Spleen (tissue), 11 donors: Measurements from ENCODE around the gene C10orf71. TPM values are rescaled to one million over a fixed set of nuclear protein-coding genes. Genes with fewer than 3 reads are reported as not detected.

Source experiments
- DNase-seq: peaks from one replicate; pipeline ENCODE4 v3.0.0-alpha.2; 2020
- H3K27ac ChIP-seq, 8 donors: fragments of 200-600 bp; sonication (generic) in 7 of 8; 1 replicate in 4 of 8; 2 replicates in 4 of 8; pipeline versions ENCODE4 v1.5.0 to v1.8.0; 2016 to 2021; ENCODE audit warnings: inconsistent platforms in 4 of 8, mild to moderate bottlenecking in 4 of 8, moderate library complexity in 1 of 8
- H3K27me3 ChIP-seq, 7 donors: fragments of 200-600 bp; sonication (generic) in 6 of 7; replicated peaks in 1 of 7; 1 replicate in 4 of 7; 2 replicates in 3 of 7; pipeline versions ENCODE4 v1.5.0 to v1.8.0; 2016 to 2021; ENCODE audit warnings: inconsistent platforms in 3 of 7, mild to moderate bottlenecking in 1 of 7
- H3K36me3 ChIP-seq, 6 donors: fragments of 200-600 bp; sonication (generic) in 5 of 6; 1 replicate in 4 of 6; 2 replicates in 2 of 6; pipeline versions ENCODE4 v1.5.0 to v1.8.0; 2016 to 2021; ENCODE audit warnings: inconsistent platforms in 2 of 6
- H3K4me1 ChIP-seq, 6 donors: fragments of 200-600 bp; sonication (generic) in 5 of 6; 1 replicate in 3 of 6; 2 replicates in 3 of 6; pipeline versions ENCODE4 v1.5.0 to v1.8.0; 2016 to 2021; ENCODE audit warnings: inconsistent platforms in 3 of 6
- H3K4me3 ChIP-seq, 8 donors: fragments of 200-600 bp; sonication (generic) in 7 of 8; 1 replicate in 4 of 8; 2 replicates in 4 of 8; pipeline versions ENCODE4 v1.5.0 to v1.8.0; 2016 to 2021; ENCODE audit warnings: inconsistent platforms in 4 of 8, mild to moderate bottlenecking in 4 of 8, moderate library complexity in 2 of 8
- H3K9me3 ChIP-seq, 8 donors: fragments of 200-600 bp; sonication (generic) in 7 of 8; 1 replicate in 4 of 8; 2 replicates in 4 of 8; pipeline versions ENCODE4 v1.5.0 to v1.8.0; 2016 to 2021; ENCODE audit warnings: inconsistent platforms in 4 of 8
- POLR2A ChIP-seq, 3 donors: fragments of 450-650 bp; IDR thresholded peaks; one replicate each; pipeline ENCODE4 v1.5.1; 2017; ENCODE audit warnings: antibody characterized with exemption in 3 of 3, mild to moderate bottlenecking in 1 of 3
- POLR2AphosphoS5 ChIP-seq, 3 donors: sonication (generic); formaldehyde crosslinking; IDR thresholded peaks; one replicate each; pipeline ENCODE4 v1.5.1; 2017; ENCODE audit warnings: antibody characterized with exemption in 3 of 3
- WGBS, 5 donors: extraction: QIAGEN DNeasy Blood & Tissue Kit in 3 of 5; methylation state at CpG; one replicate each; pipeline versions ENCODE4 v1.1.5 to v1.1.7; 2013 to 2018; 5-methylcytosine and 5-hydroxymethylcytosine counted together
- intact Hi-C: fragments of 100-400 bp; cut with DNase I; formaldehyde crosslinking; loops from one replicate; pipeline ENCODE4 v1.15.0; 2023; ENCODE audit warnings: low total_unique reads
- polyA plus RNA-seq, 3 donors: library from polyadenylated mRNA; stranded (reverse); fragments of 200-250 nt; gene quantifications; one replicate each; pipeline ENCODE4 v1.2.1, GENCODE V29; 2013
- total RNA-seq, 7 donors: library from RNA; depleted of rRNA in 3 of 7; stranded (reverse); fragments of >200 nt in 3 of 7; fragmentation: NEBNext Ultra II Directional in 4 of 7; extraction: Animal tissue kit (Norgen Biotek cat#: 25700) in 4 of 7; gene quantifications; one replicate each; pipeline versions ENCODE4 v1.1.0 to v1.2.1, GENCODE V29; 2016 to 2021
- TF ChIP-seq, protein P1 (sequence below), 11 experiments: fragments of 200-600 bp in 7 of 11; fragments of 450-650 bp in 4 of 11; sonication (generic) in 4 of 11; IDR thresholded peaks in 8 of 11; conservative IDR thresholded peaks in 3 of 11; 1 replicate in 7 of 11; 2 replicates in 4 of 11; pipeline versions ENCODE4 v1.4.0 to v1.8.0; 2016 to 2021; ENCODE audit warnings: antibody characterized with exemption in 11 of 11, inconsistent platforms in 4 of 11, mild to moderate bottlenecking in 1 of 11
- donor health status: healthy with polysubstance abuse.
- donor health status: DM: no; HTN: no; CAD: no; lungs with moderate emphysema.
- donor health status: DM: no; HTN: no; CAD: no.
- donor health status: Bipolar disorder and iron deficiency.
- donor health status: healthy.
- donor health status: DM: no; HTN: no; CAD: no.
- donor health status: DM: yes; HTN: yes; CAD: no.

C10orf71 gene
- total and polyA plus RNA-seq, 10 donors, result not detected

DNA sequence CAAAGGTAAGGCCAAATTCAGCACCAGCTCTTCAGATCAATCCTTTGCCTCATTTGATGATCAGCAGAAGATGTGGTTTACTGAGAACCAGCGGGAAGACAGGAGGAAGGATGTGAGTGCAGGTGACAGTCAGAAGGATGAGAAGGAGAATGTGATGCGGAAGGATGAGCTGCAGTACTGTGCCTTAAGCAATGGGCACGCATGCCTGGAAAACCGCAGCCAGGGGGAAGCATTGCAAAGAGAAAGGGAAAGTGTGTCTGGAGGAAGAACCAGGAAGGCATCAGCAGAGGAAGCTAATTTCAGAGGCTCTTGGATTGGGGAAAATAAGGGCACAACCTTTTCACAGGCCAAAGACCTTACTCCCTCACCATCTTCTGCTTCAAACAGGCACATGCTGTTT is 25.7 kb downstream of the C10orf71 start:
- 46 to 83% (median 67%) methylated on average over 4 of the region's 4 CpGs for WGBS, 5 donors
- H3K4me1 ChIP-seq, result peaks cover 0 to 12% (median 0%) of the 10 kb centered on the region in 6 donors
- no peak overlapping the region for H3K4me3 ChIP-seq
- H3K36me3 ChIP-seq, result no peaks in the 10 kb centered on the region
- H3K27me3 ChIP-seq, result peaks cover 0 to 18% (median 0%) of the 10 kb centered on the region in 7 donors
- TF ChIP-seq POLR2A (IDR thresholded peaks at IDR 0.05), result no peak
- TF ChIP-seq, protein P1, sequence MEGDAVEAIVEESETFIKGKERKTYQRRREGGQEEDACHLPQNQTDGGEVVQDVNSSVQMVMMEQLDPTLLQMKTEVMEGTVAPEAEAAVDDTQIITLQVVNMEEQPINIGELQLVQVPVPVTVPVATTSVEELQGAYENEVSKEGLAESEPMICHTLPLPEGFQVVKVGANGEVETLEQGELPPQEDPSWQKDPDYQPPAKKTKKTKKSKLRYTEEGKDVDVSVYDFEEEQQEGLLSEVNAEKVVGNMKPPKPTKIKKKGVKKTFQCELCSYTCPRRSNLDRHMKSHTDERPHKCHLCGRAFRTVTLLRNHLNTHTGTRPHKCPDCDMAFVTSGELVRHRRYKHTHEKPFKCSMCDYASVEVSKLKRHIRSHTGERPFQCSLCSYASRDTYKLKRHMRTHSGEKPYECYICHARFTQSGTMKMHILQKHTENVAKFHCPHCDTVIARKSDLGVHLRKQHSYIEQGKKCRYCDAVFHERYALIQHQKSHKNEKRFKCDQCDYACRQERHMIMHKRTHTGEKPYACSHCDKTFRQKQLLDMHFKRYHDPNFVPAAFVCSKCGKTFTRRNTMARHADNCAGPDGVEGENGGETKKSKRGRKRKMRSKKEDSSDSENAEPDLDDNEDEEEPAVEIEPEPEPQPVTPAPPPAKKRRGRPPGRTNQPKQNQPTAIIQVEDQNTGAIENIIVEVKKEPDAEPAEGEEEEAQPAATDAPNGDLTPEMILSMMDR (IDR thresholded peaks at IDR 0.05 in 8 of 11, conservative IDR thresholded peaks at IDR 0.05 in 3 of 11), result peak in 2 of 11 experiments; percentile 11 to 17
- no peak for TF ChIP-seq POLR2AphosphoS5 (IDR thresholded peaks at IDR 0.05)
- no peak overlapping the region for H3K27ac ChIP-seq
- no peaks in the 10 kb centered on the region for H3K9me3 ChIP-seq
- intact Hi-C loops, result no loop called here
- no peak for DNase-seq

DNA sequence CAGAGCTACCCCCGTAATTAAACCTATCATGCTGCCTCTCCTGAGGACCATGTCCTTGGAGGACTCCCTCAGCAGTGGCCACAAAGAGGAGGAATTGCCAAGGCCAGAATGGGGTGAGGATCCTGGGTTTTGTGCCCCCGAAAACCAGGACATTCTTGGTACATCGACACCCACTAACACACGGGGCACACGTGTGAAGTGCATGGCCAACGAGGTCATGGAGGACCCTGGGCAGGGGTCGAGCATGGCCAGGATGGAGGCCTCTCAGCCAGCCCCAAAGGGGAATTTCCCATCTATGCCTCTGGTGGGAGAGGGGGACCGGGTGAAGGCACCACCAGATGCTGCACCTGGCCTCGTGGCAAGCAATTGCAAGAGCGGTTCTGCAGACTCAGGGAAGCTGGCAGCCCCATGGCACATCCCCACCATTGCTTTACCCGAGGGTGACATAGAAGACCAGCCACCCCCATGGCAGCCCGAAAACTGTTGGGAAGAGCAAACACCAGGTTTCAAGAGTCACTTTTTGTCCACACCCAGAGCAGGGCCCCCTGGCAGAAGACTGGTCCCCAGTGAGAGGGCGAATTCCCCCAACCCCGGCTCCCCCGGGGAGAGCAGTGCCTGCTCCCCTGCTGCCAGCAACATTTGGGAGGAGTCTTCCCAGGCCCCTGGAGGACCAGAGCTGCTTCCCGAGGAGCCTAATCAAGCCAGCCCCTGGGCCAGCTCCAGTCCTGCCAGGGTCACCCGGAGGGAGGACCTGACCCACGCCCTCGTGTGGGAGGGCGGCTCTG is 26.4 kb downstream of the C10orf71 start:
- Histone ChIP-seq H3K36me3 (no peaks in the 10 kb centered on the region), H3K27me3 (peaks cover 0 to 22% (median 0%) of the 10 kb centered on the region in 7 donors), H3K4me3 (no peak overlapping the region), H3K9me3 (no peaks in the 10 kb centered on the region), H3K4me1 (peaks cover 0 to 8% (median 0%) of the 10 kb centered on the region in 6 donors), H3K27ac (no peak overlapping the region)
- intact Hi-C loops, result no loop called here
- no peak for TF ChIP-seq POLR2A (IDR thresholded peaks at IDR 0.05)
- TF ChIP-seq, protein P1 (IDR thresholded peaks at IDR 0.05 in 8 of 11, conservative IDR thresholded peaks at IDR 0.05 in 3 of 11), result no peak
- no peak for TF ChIP-seq POLR2AphosphoS5 (IDR thresholded peaks at IDR 0.05)
- no peak for DNase-seq
- 77 to 89% (median 84%) methylated on average over 13 to 20 of the region's 20 CpGs for WGBS, 5 donors

DNA sequence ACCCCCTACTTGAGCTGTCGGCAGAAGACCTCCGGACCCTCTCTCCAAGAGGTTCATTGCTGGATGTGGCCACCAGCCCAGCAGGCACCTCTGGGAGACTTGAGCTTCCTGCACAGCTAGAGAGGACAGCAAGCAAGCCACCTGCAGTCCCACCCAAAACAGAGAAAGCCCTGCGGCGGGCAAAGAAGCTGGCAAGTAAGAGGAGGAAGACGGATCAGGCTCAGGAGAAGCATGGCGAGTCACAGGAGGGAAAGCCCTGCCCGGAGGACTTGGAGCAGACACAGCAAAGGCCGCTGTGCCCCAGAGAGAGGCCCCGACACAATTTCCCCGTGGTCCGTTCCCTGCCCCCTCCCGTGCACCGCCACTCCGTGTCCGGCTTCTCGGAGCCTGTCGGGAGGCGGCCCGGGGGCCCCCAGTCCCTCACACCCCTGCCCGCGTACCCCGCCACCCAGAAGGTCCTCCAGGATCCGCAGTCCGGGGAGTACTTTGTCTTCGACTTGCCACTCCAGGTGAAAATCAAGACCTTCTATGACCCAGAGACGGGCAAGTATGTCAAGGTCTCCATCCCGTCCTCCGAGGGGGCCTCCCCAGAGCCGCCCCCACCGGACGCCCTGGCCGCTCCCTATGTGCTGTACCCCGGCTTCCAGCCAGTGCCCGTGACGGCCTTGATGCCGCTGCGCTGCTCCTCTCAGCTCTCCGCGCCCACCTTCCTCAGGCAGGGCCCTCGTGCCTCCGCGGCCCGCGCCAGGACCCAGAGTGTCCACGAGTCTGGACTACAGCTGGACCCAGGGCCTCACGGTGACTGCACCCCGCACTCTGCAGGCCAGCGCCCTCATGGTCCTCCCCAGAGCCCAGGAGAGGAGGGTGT is 27.2 kb downstream of the C10orf71 start:
- intact Hi-C loops, result no loop called here
- DNase-seq, result no peak
- Histone ChIP-seq H3K4me3 (no peak overlapping the region), H3K36me3 (no peaks in the 10 kb centered on the region), H3K9me3 (no peaks in the 10 kb centered on the region), H3K4me1 (peaks cover 0 to 8% (median 0%) of the 10 kb centered on the region in 6 donors), H3K27me3 (peaks cover 0 to 27% (median 0%) of the 10 kb centered on the region in 7 donors), H3K27ac (no peak overlapping the region)
- TF ChIP-seq, protein P1 (IDR thresholded peaks at IDR 0.05 in 8 of 11, conservative IDR thresholded peaks at IDR 0.05 in 3 of 11), result no peak
- TF ChIP-seq POLR2AphosphoS5 (IDR thresholded peaks at IDR 0.05), result no peak
- TF ChIP-seq POLR2A (IDR thresholded peaks at IDR 0.05), result no peak
- WGBS, 5 donors, result 88 to 93% (median 92%) methylated on average over 42 to 48 of the region's 48 CpGs
